IPS-NIHi7 (cell line): Measurements from ENCODE around the gene CBR4.
"Not testable (repeated sequence)": the region's sequence is repeated elsewhere in the genome, so short reads cannot be mapped to it uniquely, and the experiment has no call there.

Experiments used
- DNase-seq: peaks from one replicate; pipeline ENCODE4 v3.0.0; 2012; ENCODE audit warnings: mixed read lengths; ENCODE audit errors: extremely low spot score

CBR4 gene

DNA sequence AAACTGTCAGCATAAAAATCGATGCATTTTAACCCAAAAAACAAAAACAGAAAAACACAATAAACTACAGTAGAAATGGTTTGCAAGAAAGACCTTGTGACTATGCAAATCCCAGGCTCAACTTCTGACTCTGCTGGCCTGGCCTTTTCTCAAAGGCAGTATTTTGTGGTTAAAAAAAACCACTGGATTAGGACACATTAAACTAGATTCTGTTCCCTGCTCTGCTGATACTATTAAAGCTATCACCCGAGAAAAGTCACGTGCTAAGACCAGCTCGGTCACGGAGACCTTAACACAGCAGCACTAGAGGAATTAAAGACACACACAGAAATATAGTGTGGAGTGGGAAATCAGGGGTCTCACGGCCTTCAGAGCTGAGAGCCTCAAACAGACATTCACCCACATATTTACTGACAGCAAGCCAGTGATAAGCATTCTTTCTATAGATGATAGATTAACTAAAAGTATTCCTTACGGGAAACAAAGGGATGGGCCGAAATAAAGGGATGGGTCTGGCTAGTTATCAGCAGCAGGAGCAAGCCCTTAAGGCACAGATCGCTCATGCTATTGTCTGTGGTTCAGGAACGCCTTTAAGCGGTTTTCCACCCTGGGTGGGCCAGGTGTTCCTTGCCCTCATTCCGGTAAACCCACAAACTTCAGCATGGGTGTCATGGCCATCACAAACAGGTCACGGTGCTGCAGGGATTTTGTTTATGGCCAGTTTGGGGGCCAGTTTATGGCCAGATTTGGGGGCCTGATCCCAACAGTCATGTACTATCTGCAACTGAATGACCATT lies 16.1 kb downstream of the CBR4 start:
- DNase-seq, result no peak

DNA sequence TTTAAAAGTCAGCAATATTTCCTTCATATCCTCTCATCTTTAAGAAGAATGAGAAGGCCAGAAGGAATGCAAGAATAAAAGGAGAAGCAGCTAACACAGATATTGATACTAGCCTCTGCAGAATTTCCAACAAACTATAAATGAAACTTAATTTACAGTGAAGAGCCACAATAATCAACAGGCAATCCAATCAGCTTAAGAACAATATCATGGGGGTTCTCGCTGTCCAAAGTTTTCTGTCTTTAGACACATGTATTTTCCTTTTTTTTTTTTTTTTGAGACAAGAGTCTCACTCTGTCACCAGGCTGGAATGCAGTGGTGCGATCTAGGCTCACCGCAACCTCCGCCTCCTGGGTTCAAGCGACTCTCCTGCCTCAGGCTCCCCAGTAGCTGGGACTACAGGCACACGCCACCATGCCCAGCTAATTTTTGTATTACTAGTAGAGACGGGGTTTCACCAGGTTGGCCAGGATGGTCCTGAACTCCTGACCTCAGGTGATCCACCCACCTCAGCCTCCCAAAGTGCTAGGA lies 17.0 kb downstream of the CBR4 start:
- not testable (repeated sequence) for DNase-seq

DNA sequence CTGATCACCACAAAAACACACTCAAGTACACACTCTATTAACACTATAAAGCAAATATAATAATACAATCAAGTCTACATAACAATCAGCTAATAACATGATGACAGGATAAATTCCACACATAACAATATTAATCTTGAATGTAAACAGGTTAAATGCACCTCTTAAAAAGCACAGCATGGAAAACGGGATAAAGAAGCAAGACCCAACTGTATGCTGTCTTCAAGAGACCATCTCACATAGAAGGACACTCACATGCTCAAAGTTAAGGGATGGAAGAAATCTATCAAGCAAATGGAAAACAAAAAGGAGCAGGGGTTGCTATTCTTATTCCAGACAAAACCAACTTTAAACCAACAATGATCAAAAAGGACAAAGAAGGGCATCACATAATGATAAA lies 28.1 kb downstream of the CBR4 start:
- DNase-seq, result no peak

DNA sequence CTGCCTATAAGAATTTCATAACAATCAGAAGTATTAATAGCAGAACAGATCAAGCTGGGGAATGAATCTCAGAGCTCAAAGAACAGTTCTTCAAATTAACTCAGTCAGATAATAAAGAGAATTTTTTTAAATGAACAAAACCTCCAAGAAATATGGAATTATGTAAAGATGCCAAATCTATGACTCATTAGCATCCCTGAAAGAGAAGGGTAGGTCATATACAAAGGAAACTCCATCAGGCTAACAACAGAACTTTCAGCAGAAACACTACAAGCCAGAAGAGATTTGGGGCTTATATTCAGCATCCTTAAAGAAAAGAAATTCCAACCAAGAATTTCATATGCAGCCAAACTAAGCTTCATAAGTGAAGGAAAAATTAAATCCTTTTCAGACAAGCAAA lies 28.6 kb downstream of the CBR4 start:
- DNase-seq, result no peak

DNA sequence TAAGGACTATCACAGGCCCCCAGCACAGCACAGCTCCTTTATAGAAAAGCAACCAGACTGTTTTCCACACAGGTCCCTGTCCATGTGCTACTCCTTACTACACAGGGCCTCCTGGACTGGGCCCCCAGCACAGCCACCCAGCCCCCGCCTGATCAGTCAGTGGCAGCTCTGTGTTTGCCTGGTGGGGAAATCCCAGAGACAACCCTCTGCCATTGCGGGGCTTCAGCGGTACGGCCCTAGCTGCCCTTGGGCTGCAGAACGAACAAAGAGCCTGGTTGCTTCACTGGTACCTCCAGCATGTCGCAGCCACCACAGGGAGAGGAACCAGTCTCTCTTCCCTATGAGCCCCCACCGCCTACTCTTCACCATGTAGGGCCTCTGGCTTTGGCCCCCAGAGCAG lies 30.7 kb downstream of the CBR4 start:
- peak; percentile 12 for DNase-seq

DNA sequence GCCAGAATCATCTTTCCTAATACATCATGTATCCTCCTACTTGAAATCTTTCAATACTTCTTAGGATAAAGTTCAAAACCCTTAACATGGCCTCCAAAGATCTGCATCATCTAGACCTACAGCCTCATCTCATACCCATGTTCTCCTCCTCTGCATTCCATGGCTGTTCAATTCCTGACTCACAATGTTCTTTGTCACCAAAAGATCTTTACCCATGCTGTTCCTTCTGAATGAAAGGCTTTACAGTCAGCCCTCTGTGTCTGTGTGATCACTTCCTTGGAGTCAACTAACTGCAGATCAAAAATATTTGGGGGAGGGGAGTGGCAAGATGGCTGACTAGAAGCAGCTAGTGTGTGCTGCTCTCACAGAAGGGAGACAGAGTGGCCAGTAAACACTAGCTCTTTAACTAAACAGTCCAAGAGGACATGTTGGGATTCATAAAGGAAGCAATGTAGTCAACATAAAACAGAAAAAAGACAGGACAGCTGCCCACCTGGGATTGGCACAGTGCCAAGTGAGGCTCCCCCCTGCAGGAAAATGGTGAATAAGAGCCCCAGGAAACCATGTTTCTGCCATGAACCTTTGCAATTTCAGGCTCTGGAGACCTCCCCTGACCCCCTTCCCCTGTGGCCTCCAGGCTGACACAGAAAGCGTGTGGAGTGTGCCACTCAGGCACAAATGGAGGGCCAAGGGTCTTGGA lies 31.9 kb downstream of the CBR4 start:
- DNase-seq, result no peak

DNA sequence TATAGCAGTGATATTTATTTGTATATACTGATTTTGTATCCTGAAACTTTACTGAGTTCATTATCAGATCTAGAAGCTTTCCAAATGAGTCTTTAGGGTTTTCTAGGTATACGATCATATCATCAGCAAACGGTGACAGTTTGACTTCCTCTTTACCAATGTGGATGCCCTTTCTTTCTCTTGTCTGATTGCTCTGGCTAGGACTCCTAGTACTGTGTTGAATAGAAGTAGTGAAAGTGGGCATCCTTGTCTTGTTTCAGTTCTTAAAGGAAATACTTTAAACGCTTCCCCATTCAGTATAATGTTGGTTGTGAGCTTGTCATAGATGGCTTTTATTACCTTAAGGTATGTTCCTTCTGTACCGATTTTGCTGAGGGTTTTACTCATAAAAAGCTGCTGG lies 37.5 kb downstream of the CBR4 start:
- no peak for DNase-seq

DNA sequence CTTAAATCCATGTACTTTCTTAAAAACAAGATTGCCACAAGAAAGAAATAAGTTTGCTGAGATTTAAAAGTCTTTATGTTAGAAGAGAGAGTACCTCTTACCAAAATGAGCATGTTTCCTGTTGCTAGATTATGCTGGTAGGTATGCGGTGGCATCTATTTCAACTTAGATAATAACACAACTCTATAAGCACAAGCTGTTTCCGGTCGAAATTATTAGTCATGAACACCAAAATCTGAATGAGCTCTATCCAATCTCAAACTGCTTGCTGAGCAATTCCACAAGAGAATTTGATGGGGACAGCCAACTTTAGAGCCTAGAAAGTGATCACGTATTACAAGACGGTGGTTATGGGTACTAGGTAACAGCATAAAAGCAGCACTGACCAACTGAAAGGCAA lies 49.3 kb downstream of the CBR4 start:
- DNase-seq, result no peak

DNA sequence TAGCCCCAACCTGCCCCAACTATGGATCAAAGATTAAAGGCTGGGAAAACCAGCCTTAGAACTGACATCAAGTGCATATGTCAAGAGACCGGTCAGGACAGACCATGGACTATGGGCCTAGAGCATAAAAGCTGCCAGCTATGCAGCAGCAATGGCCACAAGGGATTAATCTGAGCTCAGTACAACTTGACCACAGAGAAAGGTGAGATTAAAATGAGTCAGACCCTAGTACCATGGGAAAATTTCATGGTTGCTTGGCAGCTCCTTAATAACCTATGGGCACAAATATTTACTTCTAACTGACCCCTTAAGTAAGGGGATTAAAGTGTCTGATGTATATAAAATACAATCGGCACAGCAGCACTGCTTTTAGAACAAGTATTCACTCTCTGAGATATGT lies 54.4 kb downstream of the CBR4 start:
- no peak for DNase-seq

DNA sequence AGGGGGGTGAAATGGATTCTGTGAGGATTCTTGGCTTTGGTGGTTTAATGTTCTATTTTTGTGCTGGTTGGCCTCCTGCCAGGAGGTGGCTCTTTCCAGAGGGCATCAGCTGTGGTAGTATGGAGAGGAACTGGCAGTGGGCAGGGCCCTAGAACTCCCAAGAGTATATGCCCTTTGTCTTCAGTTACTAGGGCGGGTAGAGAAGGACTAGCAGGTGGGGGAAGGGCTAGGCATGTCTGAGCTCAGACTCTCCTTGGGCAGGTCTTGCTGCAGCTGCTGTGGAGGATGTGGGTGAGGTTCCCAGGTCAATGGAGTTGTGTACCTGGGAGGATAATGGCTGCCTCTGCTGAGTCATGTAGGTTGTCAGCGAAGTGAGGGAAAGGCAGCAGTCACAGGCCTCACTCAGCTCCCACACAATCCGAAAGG lies 57.2 kb downstream of the CBR4 start:
- not testable (repeated sequence) for DNase-seq

DNA sequence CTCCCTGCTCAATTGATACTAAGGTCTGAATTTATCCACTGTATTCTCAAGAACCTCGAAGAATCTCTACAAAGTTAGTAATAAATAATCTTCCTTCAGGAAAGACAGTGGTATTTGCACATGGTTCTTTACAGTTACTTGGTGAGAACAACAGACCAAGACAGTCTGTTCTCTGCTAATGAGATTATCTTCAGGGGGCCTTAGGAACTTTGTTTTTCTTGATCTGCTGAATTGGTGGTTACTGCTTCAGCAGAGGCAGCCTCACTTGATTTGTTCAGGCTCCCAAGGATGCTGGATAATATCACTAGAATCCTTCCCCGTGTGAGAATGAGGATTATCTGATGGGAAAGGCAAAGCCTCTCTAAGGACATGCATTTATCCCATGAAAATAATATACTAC lies 64.8 kb downstream of the CBR4 start:
- no peak for DNase-seq

DNA sequence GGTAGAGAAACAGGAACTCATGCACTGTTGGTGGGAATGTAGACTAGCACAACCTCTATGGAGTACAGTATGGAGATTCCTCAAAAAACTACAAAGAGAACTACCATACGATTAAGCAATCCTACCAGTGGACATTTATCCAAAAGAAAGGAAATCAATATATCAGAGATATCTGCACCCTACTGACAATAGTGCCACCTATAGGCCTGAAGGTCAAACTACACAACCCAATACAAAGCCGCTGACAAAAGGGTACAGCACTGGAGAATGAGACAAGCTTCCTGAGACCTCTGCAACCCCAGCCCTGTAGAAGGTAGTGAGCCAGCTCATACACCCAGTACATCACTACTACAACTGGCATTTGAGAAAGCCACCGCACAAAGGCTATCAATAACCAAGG lies 67.1 kb downstream of the CBR4 start:
- peak; percentile 64 for DNase-seq
